ENCODE results near the gene ARFIP1. TPM values are rescaled to one million over a fixed set of nuclear protein-coding genes. Genes with fewer than 3 reads are reported as not detected.
"Not testable (repeated sequence)": the region's sequence is repeated elsewhere in the genome, so short reads cannot be mapped to it uniquely, and the experiment has no call there.

ARFIP1 gene
- total RNA-seq, 4 donors from 2014 or later = 27.3 to 44.0 (median 39.2) TPM

GRCh38 chr4:152894673-152895072 lies 114.9 kb downstream of the ARFIP1 start:
- WGBS, 2 donors = 95 to 97% methylated on average over 1 of the region's 1 CpG
- TF ChIP-seq CTCF (IDR thresholded peaks at IDR 0.05) (no peak), EP300 (IDR thresholded peaks at IDR 0.05) (no peak), POLR2A (IDR thresholded peaks at IDR 0.05) (no peak)
- H3K4me1 ChIP-seq = no peaks in the 10 kb centered on the region
- H3K27ac ChIP-seq = no peak overlapping the region
- H3K27me3 ChIP-seq = no peaks in the 10 kb centered on the region
- no peak overlapping the region for H3K4me3 ChIP-seq
- no peak for DNase-seq (ENCODE audit: low spot score in 2 of 2)
- no peaks in the 10 kb centered on the region for H3K9me3 ChIP-seq
- H3K36me3 ChIP-seq = peaks cover 0 to 20% (median 0%) of the 10 kb centered on the region in 3 donors

- H3K9me3 ChIP-seq = no peaks in the 10 kb centered on the region
- TF ChIP-seq POLR2A (IDR thresholded peaks at IDR 0.05) (no peak), CTCF (IDR thresholded peaks at IDR 0.05) (no peak), EP300 (IDR thresholded peaks at IDR 0.05) (no peak)
- no peaks in the 10 kb centered on the region for H3K27me3 ChIP-seq
- no peak for DNase-seq (ENCODE audit: low spot score in 2 of 2)
- H3K4me1 ChIP-seq = no peaks in the 10 kb centered on the region
- H3K27ac ChIP-seq = no peak overlapping the region
- WGBS, 2 donors = 81 to 92% methylated on average over 1 of the region's 1 CpG
- H3K4me3 ChIP-seq = no peak overlapping the region
- H3K36me3 ChIP-seq = peaks cover 0 to 15% (median 0%) of the 10 kb centered on the region in 3 donors
These were observed 117.1 kb downstream of the ARFIP1 start for GRCh38 chr4:152896811-152897210.

GRCh38 chr4:152898133-152898532 lies 118.4 kb downstream of the ARFIP1 start:
- not testable (repeated sequence) for DNase-seq (ENCODE audit: low spot score in 2 of 2); H3K36me3 ChIP-seq; H3K4me1 ChIP-seq; H3K9me3 ChIP-seq; H3K27me3 ChIP-seq; H3K27ac ChIP-seq; H3K4me3 ChIP-seq
- WGBS, 2 donors = 88% methylated on average over 6 of the region's 6 CpGs

GRCh38 chr4:152898606-152899005 lies 118.9 kb downstream of the ARFIP1 start:
- Histone ChIP-seq H3K9me3 (no peaks in the 10 kb centered on the region), H3K27ac (no peak overlapping the region), H3K36me3 (peaks cover 0 to 6% (median 0%) of the 10 kb centered on the region in 3 donors), H3K4me1 (no peaks in the 10 kb centered on the region), H3K27me3 (no peaks in the 10 kb centered on the region), H3K4me3 (no peak overlapping the region)
- TF ChIP-seq POLR2A (IDR thresholded peaks at IDR 0.05) = no peak
- no peak for TF ChIP-seq CTCF (IDR thresholded peaks at IDR 0.05)
- no peak for TF ChIP-seq EP300 (IDR thresholded peaks at IDR 0.05)
- no peak for DNase-seq (ENCODE audit: low spot score in 2 of 2)

- TF ChIP-seq CTCF (IDR thresholded peaks at IDR 0.05) = no peak
- Histone ChIP-seq H3K4me1 (no peaks in the 10 kb centered on the region), H3K9me3 (no peaks in the 10 kb centered on the region), H3K36me3 (peaks cover 0 to 16% (median 0%) of the 10 kb centered on the region in 3 donors), H3K4me3 (no peak overlapping the region), H3K27me3 (no peaks in the 10 kb centered on the region), H3K27ac (no peak overlapping the region)
- no peak for DNase-seq (ENCODE audit: low spot score in 2 of 2)
These were observed 120.6 kb downstream of the ARFIP1 start for GRCh38 chr4:152900395-152900794.

GRCh38 chr4:152901205-152901604 lies 121.5 kb downstream of the ARFIP1 start:
- no peaks in the 10 kb centered on the region for H3K9me3 ChIP-seq
- no peaks in the 10 kb centered on the region for H3K27me3 ChIP-seq
- WGBS, 2 donors = 46 to 59% methylated on average over 3 of the region's 3 CpGs
- TF ChIP-seq CTCF (IDR thresholded peaks at IDR 0.05) = no peak
- no peaks in the 10 kb centered on the region for H3K4me1 ChIP-seq
- no peak overlapping the region for H3K4me3 ChIP-seq
- DNase-seq (ENCODE audit: low spot score in 2 of 2) = no peak
- H3K36me3 ChIP-seq = peaks cover 0 to 16% (median 0%) of the 10 kb centered on the region in 3 donors
- H3K27ac ChIP-seq = no peak overlapping the region
